ENCODE data around the gene BCL11B.

DNA sequence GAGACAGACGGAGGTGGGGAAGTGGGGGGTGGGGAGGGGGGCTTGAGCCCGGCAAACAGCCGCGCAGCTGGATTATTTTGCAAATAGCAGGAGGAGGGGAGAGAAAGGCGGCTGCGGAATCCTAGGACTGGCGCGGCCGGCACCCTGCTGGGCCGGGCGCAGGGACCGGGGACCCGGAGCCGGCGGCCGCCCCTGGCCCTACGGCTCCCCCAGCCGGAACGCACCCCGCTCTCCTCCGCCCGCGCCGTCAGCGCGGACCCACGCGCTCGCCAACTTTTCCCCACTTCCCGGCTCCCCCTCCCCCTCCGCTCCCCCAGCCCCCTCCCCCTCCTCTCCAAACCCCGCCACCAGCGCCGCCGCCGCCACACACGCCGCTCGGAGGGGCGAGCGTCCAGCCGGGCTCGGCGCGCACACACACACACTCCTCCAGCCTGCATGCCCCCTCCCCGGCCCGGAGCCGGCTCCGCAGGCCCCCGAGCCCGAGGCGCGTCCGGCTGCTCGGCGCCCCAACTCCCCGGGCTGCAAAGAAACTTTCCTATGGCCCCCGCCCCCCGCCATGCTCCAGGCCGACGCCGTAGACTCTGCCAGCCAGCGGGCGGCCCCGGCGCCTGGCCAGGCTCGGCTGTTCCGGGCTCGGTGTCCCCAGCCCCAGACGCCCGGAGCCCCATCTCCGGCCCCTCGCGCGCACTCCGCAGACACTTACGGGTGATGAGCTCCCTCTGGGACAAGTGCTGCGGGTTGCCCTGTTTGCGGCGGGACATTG, 1.4 kb downstream of the BCL11B start:
- TF ChIP-seq, protein P1, sequence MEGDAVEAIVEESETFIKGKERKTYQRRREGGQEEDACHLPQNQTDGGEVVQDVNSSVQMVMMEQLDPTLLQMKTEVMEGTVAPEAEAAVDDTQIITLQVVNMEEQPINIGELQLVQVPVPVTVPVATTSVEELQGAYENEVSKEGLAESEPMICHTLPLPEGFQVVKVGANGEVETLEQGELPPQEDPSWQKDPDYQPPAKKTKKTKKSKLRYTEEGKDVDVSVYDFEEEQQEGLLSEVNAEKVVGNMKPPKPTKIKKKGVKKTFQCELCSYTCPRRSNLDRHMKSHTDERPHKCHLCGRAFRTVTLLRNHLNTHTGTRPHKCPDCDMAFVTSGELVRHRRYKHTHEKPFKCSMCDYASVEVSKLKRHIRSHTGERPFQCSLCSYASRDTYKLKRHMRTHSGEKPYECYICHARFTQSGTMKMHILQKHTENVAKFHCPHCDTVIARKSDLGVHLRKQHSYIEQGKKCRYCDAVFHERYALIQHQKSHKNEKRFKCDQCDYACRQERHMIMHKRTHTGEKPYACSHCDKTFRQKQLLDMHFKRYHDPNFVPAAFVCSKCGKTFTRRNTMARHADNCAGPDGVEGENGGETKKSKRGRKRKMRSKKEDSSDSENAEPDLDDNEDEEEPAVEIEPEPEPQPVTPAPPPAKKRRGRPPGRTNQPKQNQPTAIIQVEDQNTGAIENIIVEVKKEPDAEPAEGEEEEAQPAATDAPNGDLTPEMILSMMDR (IDR thresholded peaks at IDR 0.05) = no peak
- TF ChIP-seq POLR2A (IDR thresholded peaks at IDR 0.05) = no peak
